Measurements from ENCODE around the gene COX6A2.

The COX6A2 gene

DNA sequence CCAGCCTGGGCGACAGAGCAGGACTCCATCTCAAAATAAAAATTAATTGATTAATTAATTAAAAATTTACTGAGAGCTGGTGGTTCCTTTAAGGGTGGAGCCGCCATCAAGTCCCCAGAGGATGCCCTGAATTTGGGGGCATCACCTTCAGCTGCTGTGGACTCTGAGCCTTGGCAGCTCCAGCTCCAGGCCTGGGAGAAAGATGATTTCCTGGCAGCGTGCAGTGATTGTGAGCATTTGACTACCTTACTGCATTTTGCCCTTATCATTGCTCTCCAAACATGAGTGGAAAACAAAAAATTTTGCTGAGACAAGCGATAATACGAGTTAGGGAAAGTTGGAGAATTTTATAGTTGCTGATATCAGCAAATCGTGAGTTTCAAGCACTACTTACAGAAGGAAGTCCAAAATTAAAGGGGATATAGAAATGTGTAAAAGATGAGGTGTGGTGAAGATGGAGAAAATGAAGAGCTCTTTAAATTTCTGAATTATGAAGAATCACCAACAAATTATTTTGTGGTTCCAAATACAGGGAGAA is 37.6 kb downstream of the COX6A2 start:
- no peak for TF ChIP-seq CTCF (conservative IDR thresholded peaks at IDR 0.05; ENCODE audit: control insufficient read depth, insufficient read depth, low read depth, low read length)
- no peak overlapping the region for H3K4me3 ChIP-seq (ENCODE audit: control insufficient read depth, low read depth, low read length)
- DNase-seq (ENCODE audit: low read depth), result no peak

- no peak for TF ChIP-seq CTCF (conservative IDR thresholded peaks at IDR 0.05; ENCODE audit: control insufficient read depth, insufficient read depth, low read depth, low read length)
- no peak overlapping the region for H3K4me3 ChIP-seq (ENCODE audit: control insufficient read depth, low read depth, low read length)
- DNase-seq (ENCODE audit: low read depth), result no peak
These were observed 39.6 kb downstream of the COX6A2 start for GRCh38 chr16:31388535-31388934.

DNA sequence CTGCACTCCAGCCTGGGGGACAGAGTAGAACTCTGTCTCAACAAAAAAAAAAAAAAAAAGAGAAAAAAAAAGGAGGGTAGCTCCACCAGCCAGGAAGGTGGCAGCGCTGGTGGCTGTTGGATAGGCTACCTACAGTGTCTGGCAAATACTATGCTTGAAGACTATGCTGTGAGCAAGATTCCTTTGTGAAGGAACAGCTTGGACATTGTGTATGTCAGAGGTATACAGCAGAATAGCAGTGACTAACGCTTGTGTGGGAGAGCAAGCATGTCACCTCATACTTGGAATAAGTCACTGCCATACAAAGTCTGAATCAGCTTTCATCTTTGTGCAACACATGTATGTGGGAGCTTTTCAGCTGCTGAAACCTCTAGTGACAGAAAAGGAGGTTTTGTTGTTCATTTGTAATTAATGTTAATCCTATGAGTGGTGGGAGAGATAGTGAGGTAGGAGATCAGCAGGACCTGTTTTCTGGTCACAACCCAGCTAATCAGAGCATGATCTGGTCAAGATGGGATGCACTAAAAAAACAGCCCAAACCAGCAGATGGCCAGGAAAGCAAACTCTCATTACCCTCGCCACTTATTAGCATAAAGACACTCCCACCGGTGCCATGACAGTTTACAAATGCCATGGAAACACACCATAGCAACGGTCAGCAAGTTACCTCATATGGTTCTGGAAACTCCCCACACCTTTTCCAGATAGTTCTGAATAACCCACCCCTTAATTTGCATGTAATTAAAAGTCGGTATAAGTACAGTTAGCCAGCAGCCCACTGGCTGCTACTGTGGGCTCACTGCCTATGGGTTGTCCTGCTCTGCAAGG is 41.8 kb downstream of the COX6A2 start:
- peak; percentile 82 for DNase-seq (ENCODE audit: low read depth)
- TF ChIP-seq CTCF (conservative IDR thresholded peaks at IDR 0.05; ENCODE audit: control insufficient read depth, insufficient read depth, low read depth, low read length), result no peak
- H3K4me3 ChIP-seq (ENCODE audit: control insufficient read depth, low read depth, low read length), result no peak overlapping the region

- TF ChIP-seq CTCF (conservative IDR thresholded peaks at IDR 0.05; ENCODE audit: control insufficient read depth, insufficient read depth, low read depth, low read length), result no peak
- DNase-seq (ENCODE audit: low read depth), result no peak
- no peak overlapping the region for H3K4me3 ChIP-seq (ENCODE audit: control insufficient read depth, low read depth, low read length)
These were observed 42.5 kb downstream of the COX6A2 start for GRCh38 chr16:31385680-31386079.

GRCh38 chr16:31382485-31383161 is 45.5 kb downstream of the COX6A2 start:
- H3K4me3 ChIP-seq (ENCODE audit: control insufficient read depth, low read depth, low read length), result no peak overlapping the region
- TF ChIP-seq CTCF (conservative IDR thresholded peaks at IDR 0.05; ENCODE audit: control insufficient read depth, insufficient read depth, low read depth, low read length), result peak; percentile 69
- DNase-seq (ENCODE audit: low read depth), result peak; percentile 45

- TF ChIP-seq CTCF (conservative IDR thresholded peaks at IDR 0.05; ENCODE audit: control insufficient read depth, insufficient read depth, low read depth, low read length), result no peak
- no peak overlapping the region for H3K4me3 ChIP-seq (ENCODE audit: control insufficient read depth, low read depth, low read length)
- no peak for DNase-seq (ENCODE audit: low read depth)
These were observed 48.0 kb downstream of the COX6A2 start for GRCh38 chr16:31380201-31380600.
